GM18858 (cell line): ENCODE data around the gene C17orf100.

ENCODE experiments used
- ATAC-seq: cut with Tn5 transposase; IDR thresholded peaks from one replicate; pipeline ENCODE4 v1.9.1; 2021; ENCODE audit not compliant: unreplicated experiment

Gene C17orf100

GRCh38 chr17:6668219-6668618 is 16.7 kb downstream of the C17orf100 start:
- no peak for ATAC-seq

- ATAC-seq = no peak
Observed at GRCh38 chr17:6668727-6669425, 17.3 kb downstream of the C17orf100 start.

- no peak for ATAC-seq
Observed at GRCh38 chr17:6669479-6670212, 18.1 kb downstream of the C17orf100 start.

- ATAC-seq = no peak
Observed at GRCh38 chr17:6670571-6670970, 19.0 kb downstream of the C17orf100 start.

GRCh38 chr17:6670999-6671398 is 19.4 kb downstream of the C17orf100 start:
- no peak for ATAC-seq

DNA sequence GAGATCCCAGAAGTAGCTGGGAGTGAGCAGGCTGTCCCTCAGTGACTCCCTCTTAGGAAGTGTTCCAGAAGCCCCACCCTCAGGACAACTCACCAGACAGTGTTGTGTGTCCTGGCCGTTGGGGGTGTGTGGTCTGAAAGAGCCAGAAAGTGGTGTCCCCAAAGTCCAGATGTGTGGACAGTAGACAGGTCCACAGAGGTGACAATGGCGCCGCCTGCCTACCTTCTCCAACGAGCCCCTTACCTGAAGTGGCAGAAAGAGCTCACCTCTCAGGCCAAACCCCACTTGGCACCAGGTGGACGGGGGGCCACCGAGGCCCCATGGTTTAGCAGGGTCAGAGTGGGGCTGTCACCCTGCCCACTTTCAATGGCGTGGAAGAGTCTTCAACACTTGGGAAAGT is 19.9 kb downstream of the C17orf100 start:
- ATAC-seq = no peak

GRCh38 chr17:6674586-6674985 is 23.0 kb downstream of the C17orf100 start:
- no peak for ATAC-seq

- no peak for ATAC-seq
Observed at GRCh38 chr17:6675201-6675825, 23.8 kb downstream of the C17orf100 start.

- ATAC-seq = no peak
Observed at GRCh38 chr17:6676802-6677157, 25.2 kb downstream of the C17orf100 start.

- ATAC-seq = no peak
Observed at GRCh38 chr17:6677158-6677831, 25.7 kb downstream of the C17orf100 start.

- ATAC-seq = no peak
Observed at GRCh38 chr17:6677946-6678345, 26.4 kb downstream of the C17orf100 start.

DNA sequence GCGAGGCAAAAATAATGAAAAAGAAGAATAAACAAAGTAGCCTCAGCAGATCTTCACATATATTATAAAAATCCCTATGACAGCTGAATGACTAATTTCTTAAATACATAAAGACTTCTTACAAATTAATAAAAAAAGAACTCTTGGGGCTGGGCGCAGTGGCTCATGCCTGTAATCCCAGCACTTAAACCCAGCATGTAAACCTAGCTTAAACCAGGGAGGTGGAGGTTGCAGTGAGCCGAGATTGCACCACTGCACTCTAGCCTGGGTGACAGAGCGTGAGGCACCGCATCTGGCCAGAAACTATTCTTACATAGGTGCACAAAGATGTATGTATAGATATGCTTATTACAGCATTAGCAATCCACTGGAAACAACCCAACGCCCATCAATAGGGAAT is 27.7 kb downstream of the C17orf100 start:
- no peak for ATAC-seq

- ATAC-seq = no peak
Observed at GRCh38 chr17:6681176-6681575, 29.6 kb downstream of the C17orf100 start.

DNA sequence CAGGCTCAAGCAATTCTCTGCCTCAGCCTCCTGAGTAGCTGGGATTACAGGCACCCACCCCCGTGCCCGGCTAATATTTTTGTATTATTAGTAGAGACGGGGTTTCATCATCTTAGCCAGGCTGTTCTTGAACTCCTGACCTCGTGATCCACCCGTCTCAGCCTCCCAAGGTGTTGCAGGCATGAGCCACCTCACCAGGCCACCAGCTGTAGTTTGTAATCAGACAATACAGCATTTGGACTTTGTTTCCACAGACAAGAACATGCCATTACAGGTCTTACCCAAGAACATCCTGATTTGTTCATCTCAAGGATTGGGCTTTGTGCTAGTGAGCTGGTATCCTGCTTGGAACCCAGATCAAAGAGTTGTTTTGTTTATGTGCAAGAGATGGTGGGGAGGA is 30.1 kb downstream of the C17orf100 start:
- no peak for ATAC-seq

GRCh38 chr17:6682339-6682738 is 30.8 kb downstream of the C17orf100 start:
- no peak for ATAC-seq

DNA sequence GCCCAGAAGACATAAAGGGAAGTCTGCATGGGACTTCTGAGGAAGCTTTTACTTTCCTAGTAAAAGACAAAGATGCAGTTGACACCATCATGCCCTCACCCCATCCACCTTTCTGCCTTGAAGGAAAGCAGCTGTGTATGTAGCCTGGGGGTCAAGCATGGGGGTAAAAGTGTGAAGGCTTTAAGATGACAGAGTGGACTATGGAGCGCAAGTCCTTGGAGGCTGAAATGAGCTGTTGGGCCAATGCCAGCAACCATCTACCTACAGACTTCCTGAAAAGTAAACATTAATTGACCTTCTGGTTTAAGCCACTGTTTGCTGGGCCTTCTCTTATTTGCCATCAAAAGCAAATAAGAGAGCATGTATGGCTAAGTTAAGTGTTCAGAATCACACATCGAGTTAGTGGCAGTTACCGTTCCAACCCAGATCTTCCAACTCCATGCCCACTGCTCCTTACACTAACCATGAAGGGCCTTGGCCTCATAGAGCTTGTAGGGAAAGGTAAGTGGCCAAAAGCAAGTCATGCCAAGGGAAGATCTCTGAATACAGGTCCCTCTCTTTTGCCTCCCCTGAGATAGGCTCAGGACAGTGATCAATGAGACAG is 31.6 kb downstream of the C17orf100 start:
- no peak for ATAC-seq

GRCh38 chr17:6683730-6684459 is 32.3 kb downstream of the C17orf100 start:
- ATAC-seq = no peak

DNA sequence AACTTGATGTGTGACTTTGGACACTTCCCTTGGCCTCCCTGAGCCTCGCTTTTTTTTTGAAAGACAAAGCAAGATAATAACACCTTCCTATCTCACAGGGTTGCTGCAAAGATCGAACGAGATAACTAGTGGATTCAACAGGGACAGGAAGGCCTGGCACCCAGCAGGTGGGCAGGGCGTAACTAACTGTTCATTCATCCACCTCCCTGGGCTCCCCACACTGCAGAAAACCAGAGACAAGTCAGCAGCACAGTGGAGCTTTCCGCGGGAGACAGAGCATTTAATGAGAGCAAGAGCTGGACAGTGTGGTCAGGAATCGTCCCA is 32.9 kb downstream of the C17orf100 start:
- ATAC-seq = no peak

DNA sequence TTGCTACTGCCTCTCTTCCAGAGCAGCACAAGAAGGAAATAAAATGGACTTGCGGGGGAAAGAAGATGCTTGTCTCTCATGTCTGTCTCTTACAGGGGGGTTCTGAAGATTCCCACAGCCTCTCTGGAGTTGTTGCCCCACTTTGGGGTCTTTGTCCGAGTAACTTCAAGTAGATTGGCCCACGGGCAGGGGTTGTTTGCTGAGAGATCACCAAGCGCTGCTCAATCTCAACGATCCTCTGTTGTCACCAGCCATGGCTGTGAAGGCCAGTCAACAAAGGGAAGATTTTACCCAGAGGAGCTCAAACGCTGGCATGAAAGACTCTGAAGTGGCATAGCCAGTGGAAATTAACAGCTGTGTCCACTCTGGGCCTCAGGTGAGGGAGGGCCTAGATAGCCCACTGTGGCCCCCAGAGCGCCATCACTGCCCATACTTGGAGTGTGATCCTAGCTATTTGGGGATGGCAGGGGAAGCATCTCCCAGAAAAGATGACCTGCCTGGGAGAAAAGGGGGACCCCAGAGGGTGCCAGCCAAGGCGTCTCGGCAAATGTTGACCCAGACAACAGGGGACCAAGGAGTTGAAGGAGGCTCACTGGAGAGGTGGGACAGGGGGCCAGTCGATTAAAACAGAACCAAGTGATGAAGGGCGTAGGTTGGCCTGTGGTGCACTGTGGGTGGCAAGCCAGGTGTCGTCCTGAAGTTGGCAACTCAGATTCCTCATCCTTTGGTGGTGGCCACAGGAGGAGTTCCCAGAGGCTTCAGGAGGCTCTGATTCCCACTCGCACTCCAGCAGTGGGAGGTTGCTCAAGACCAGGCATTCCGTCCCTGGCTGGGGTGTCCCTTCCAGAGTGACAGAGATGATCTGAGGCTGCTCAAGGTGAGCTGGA is 33.6 kb downstream of the C17orf100 start:
- ATAC-seq = no peak

DNA sequence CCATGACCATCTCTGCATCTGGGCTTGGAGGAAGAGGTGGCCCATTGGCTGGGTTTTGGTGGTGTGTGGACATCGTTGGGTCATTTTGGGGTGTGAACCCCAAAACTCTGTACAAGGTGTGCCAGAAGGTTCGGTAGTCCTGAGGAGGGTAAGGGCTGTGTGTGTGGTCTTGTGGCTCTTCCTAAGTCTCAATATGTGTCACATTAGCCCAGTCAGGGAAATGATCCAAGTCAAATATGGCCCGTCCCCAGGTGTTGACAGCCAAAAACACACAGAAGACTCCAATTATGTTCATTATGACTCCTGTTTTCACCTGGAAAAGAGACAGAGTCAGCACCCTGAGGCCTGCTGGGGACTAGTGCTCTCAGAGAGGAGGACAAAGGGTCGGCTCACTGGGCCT is 34.5 kb downstream of the C17orf100 start:
- no peak for ATAC-seq
